Measurements from ENCODE around the gene SSTR4.

SSTR4 gene

DNA sequence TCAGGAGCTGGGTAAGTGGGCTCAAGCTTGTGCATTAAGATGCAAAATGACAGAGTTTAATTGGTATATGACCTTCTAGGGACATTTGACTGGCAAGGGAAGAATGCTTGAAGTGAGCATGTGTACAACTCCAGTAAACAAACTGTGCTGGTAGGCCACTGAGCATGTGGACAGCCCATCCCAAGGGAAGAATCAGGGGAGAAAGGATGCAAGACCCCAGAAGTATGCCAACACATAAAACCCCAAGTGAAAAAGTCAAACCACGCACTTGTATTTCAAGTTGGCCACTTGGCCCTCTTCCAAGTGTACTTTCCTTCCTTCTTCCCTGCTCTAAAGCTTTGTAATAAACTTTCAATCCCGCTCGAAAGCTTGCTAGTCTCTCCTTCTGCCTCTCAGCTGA lies 24.7 kb downstream of the SSTR4 start:
- ATAC-seq, result no peak
- TF ChIP-seq OSR1 (CRISPR knock-in tag; IDR thresholded peaks at IDR 0.05), result no peak
- no peak for TF ChIP-seq ZFP3 (CRISPR knock-in tag; IDR thresholded peaks at IDR 0.05)
- no peak for TF ChIP-seq TSHZ2 (CRISPR knock-in tag; IDR thresholded peaks at IDR 0.05)
- no peak for TF ChIP-seq BACH2 (CRISPR knock-in tag; IDR thresholded peaks at IDR 0.05; ENCODE audit: borderline replicate concordance)
- no peak for TF ChIP-seq ESRRG (CRISPR knock-in tag; IDR thresholded peaks at IDR 0.05)
- no peak for TF ChIP-seq CSDC2 (CRISPR knock-in tag; IDR thresholded peaks at IDR 0.05)
- TF ChIP-seq PPARA (CRISPR knock-in tag; IDR thresholded peaks at IDR 0.05; ENCODE audit: borderline replicate concordance), result no peak
- no peak for TF ChIP-seq ZC3H10 (CRISPR knock-in tag; IDR thresholded peaks at IDR 0.05)
- TF ChIP-seq PATZ1 (CRISPR knock-in tag; IDR thresholded peaks at IDR 0.05; ENCODE audit: borderline replicate concordance), result no peak
- no peak for TF ChIP-seq TOX (CRISPR knock-in tag; IDR thresholded peaks at IDR 0.05; ENCODE audit: borderline replicate concordance)
- TF ChIP-seq ARNTL (CRISPR knock-in tag; IDR thresholded peaks at IDR 0.05; ENCODE audit: borderline replicate concordance, low read depth), result no peak

DNA sequence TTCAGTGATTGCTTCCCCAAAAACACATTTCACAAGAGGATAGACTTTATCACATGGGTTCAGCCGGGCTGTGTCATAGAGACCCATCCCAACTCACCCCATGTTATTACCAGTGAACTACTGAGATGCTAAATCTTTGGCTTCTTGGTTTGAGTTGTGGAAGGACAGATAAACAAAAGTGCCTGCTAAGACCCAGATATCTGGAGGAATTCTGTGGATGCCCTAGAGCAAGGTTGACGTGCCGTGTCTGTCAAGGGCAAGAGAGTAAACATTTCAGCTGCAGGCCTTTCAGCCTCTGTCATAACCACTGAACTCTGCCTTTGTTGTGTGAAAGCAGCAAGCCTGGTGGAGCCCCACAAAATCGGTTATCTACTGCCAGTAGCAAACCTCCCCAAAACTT lies 25.5 kb downstream of the SSTR4 start:
- no peak for ATAC-seq
- no peak for TF ChIP-seq ARNTL (CRISPR knock-in tag; IDR thresholded peaks at IDR 0.05; ENCODE audit: borderline replicate concordance, low read depth)
- TF ChIP-seq BACH2 (CRISPR knock-in tag; IDR thresholded peaks at IDR 0.05; ENCODE audit: borderline replicate concordance), result no peak
- no peak for TF ChIP-seq TOX (CRISPR knock-in tag; IDR thresholded peaks at IDR 0.05; ENCODE audit: borderline replicate concordance)
- TF ChIP-seq ISL1 (CRISPR knock-in tag; IDR thresholded peaks at IDR 0.05), result no peak

GRCh38 chr20:23061262-23061661 lies 26.1 kb downstream of the SSTR4 start:
- TF ChIP-seq ZFP30 (CRISPR knock-in tag; IDR thresholded peaks at IDR 0.05) (no peak), TSHZ2 (CRISPR knock-in tag; IDR thresholded peaks at IDR 0.05) (no peak), OSR1 (CRISPR knock-in tag; IDR thresholded peaks at IDR 0.05) (no peak), POU6F1 (CRISPR knock-in tag; IDR thresholded peaks at IDR 0.05; ENCODE audit: borderline replicate concordance, low read depth) (no peak), ZNF565 (CRISPR knock-in tag; conservative IDR thresholded peaks at IDR 0.05; ENCODE audit: low read depth) (no peak), PATZ1 (CRISPR knock-in tag; IDR thresholded peaks at IDR 0.05; ENCODE audit: borderline replicate concordance) (no peak), BACH2 (CRISPR knock-in tag; IDR thresholded peaks at IDR 0.05; ENCODE audit: borderline replicate concordance) (no peak), CSDC2 (CRISPR knock-in tag; IDR thresholded peaks at IDR 0.05) (no peak), GLIS3 (CRISPR knock-in tag; IDR thresholded peaks at IDR 0.05) (no peak), PPARA (CRISPR knock-in tag; IDR thresholded peaks at IDR 0.05; ENCODE audit: borderline replicate concordance) (no peak), ESRRG (CRISPR knock-in tag; IDR thresholded peaks at IDR 0.05) (no peak)

More at GRCh38 chr20:23061262-23061661, 26.1 kb downstream of the SSTR4 start:
- no peak for ATAC-seq
